ENCODE results near the gene ELMO1.

DNA sequence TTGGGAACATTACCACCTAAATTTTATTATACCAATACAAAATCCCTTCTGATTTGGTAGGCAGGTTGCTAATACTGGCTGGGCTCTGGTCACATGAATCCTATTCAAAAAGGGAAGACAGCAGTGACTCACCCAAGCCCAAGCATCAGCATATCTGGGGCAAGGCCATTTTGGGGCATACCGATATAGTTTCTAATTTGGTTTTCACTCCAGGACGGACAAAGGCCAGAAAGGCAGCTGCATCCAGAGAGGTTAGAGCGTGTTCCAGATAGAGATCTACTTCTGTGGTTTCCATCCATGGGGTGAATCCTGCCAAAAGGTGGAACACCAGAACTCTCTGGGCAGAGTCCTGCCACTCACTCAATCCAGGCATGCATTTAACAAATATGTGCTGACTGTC lies 335.8 kb downstream of the ELMO1 start:
- TF ChIP-seq EZH2 (IDR thresholded peaks at IDR 0.05) (no peak), RAD21 (IDR thresholded peaks at IDR 0.05; ENCODE audit: low read depth) (no peak), SIN3A (IDR thresholded peaks at IDR 0.05; ENCODE audit: low read depth) (no peak), YY1 (IDR thresholded peaks at IDR 0.05; ENCODE audit: extremely low read depth, insufficient replicate concordance, low read depth, low read length) (no peak), JUND (IDR thresholded peaks at IDR 0.05) (no peak), ZNF274 (IDR thresholded peaks at IDR 0.05; ENCODE audit: low read depth, low read length) (no peak), TCF7L2 (IDR thresholded peaks at IDR 0.05; ENCODE audit: borderline replicate concordance, extremely low read depth, insufficient read depth, insufficient read length) (no peak), POLR2A (IDR thresholded peaks at IDR 0.05; ENCODE audit: borderline replicate concordance, extremely low read depth, insufficient read depth, insufficient read length) (no peak), POLR2AphosphoS5 (IDR thresholded peaks at IDR 0.05; ENCODE audit: low read depth, low read length) (no peak), SP1 (IDR thresholded peaks at IDR 0.05; ENCODE audit: low read depth) (no peak)
- TF ChIP-seq, protein P1, sequence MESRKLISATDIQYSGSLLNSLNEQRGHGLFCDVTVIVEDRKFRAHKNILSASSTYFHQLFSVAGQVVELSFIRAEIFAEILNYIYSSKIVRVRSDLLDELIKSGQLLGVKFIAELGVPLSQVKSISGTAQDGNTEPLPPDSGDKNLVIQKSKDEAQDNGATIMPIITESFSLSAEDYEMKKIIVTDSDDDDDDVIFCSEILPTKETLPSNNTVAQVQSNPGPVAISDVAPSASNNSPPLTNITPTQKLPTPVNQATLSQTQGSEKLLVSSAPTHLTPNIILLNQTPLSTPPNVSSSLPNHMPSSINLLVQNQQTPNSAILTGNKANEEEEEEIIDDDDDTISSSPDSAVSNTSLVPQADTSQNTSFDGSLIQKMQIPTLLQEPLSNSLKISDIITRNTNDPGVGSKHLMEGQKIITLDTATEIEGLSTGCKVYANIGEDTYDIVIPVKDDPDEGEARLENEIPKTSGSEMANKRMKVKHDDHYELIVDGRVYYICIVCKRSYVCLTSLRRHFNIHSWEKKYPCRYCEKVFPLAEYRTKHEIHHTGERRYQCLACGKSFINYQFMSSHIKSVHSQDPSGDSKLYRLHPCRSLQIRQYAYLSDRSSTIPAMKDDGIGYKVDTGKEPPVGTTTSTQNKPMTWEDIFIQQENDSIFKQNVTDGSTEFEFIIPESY (IDR thresholded peaks at IDR 0.05; ENCODE audit: extremely low read depth, insufficient replicate concordance, low read length): no peak
- TF ChIP-seq, protein P2, sequence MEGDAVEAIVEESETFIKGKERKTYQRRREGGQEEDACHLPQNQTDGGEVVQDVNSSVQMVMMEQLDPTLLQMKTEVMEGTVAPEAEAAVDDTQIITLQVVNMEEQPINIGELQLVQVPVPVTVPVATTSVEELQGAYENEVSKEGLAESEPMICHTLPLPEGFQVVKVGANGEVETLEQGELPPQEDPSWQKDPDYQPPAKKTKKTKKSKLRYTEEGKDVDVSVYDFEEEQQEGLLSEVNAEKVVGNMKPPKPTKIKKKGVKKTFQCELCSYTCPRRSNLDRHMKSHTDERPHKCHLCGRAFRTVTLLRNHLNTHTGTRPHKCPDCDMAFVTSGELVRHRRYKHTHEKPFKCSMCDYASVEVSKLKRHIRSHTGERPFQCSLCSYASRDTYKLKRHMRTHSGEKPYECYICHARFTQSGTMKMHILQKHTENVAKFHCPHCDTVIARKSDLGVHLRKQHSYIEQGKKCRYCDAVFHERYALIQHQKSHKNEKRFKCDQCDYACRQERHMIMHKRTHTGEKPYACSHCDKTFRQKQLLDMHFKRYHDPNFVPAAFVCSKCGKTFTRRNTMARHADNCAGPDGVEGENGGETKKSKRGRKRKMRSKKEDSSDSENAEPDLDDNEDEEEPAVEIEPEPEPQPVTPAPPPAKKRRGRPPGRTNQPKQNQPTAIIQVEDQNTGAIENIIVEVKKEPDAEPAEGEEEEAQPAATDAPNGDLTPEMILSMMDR (IDR thresholded peaks at IDR 0.05 in 2 of 3, conservative IDR thresholded peaks at IDR 0.05 in 1 of 3; ENCODE audit: borderline replicate concordance in 1 of 3, insufficient read depth in 1 of 3, low read depth in 2 of 3, low read length in 2 of 3): no peak
- TF ChIP-seq, protein P3, sequence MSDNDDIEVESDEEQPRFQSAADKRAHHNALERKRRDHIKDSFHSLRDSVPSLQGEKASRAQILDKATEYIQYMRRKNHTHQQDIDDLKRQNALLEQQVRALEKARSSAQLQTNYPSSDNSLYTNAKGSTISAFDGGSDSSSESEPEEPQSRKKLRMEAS (IDR thresholded peaks at IDR 0.05): no peak
- TF ChIP-seq, protein P4, sequence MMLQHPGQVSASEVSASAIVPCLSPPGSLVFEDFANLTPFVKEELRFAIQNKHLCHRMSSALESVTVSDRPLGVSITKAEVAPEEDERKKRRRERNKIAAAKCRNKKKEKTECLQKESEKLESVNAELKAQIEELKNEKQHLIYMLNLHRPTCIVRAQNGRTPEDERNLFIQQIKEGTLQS (IDR thresholded peaks at IDR 0.05): no peak
